ENCODE results near the gene EXOC6. TPM values are rescaled to one million over a fixed set of nuclear protein-coding genes. Genes with fewer than 3 reads are reported as not detected.
"Not testable (repeated sequence)": the region's sequence is repeated elsewhere in the genome, so short reads cannot be mapped to it uniquely, and the experiment has no call there.

EXOC6 gene
- total RNA-seq, 1 experiment from 2014 or later = 6.2 TPM

DNA sequence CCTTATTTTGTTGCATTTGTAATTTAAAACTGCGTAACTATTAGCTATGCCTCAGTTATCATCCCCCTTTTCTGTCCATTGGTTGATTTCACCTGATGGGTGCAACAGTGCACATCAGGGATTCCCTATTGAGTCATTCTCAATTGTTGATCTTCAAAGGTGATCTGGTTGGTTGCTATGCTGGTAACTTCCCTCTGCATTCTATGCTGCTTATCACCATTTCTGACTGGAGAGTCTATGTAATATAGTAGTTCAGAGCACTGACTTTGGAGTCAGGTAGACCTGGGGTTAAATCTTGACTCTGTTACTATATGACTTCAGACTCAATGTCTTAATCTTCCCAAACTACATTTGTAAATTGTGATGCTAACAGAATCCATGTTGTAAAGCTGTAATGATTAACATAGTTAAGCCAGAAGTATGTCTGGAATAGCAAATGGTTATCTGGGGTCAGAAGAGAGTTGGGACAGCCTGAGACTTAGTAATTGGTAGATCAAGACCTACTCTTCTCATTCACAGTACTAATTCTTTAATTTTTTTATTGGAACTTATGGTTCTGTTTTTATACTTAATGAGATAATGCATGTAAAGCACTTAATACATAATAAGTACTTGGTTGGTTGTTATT is 38.1 kb downstream of the EXOC6 start:
- no peaks in the 10 kb centered on the region for H3K36me3 ChIP-seq (replicated peaks; ENCODE audit: control insufficient read depth, insufficient read depth, low read length)

GRCh38 chr10:92890471-92890870 is 42.2 kb downstream of the EXOC6 start:
- no peak overlapping the region for H3K4me3 ChIP-seq (ENCODE audit: insufficient read depth, low read depth, low read length)
- no peaks in the 10 kb centered on the region for H3K27me3 ChIP-seq (ENCODE audit: control insufficient read depth, insufficient read depth, low read length)
- no peaks in the 10 kb centered on the region for H3K36me3 ChIP-seq (replicated peaks; ENCODE audit: control insufficient read depth, insufficient read depth, low read length)
- no peak for DNase-seq

More for the DNA sequence above, 38.1 kb downstream of the EXOC6 start:
- H3K27me3 ChIP-seq (ENCODE audit: control insufficient read depth, insufficient read depth, low read length) = no peaks in the 10 kb centered on the region
- H3K4me3 ChIP-seq (ENCODE audit: insufficient read depth, low read depth, low read length) = no peak overlapping the region
- DNase-seq = no peak

- Histone ChIP-seq H3K36me3 (replicated peaks; ENCODE audit: control insufficient read depth, insufficient read depth, low read length) (no peaks in the 10 kb centered on the region), H3K27me3 (ENCODE audit: control insufficient read depth, insufficient read depth, low read length) (no peaks in the 10 kb centered on the region), H3K4me3 (ENCODE audit: insufficient read depth, low read depth, low read length) (no peak overlapping the region)
- no peak for DNase-seq
Measured at GRCh38 chr10:92891885-92892690, 43.8 kb downstream of the EXOC6 start.

GRCh38 chr10:92892691-92893054 is 44.4 kb downstream of the EXOC6 start:
- no peak for DNase-seq
- no peaks in the 10 kb centered on the region for H3K27me3 ChIP-seq (ENCODE audit: control insufficient read depth, insufficient read depth, low read length)
- no peak overlapping the region for H3K4me3 ChIP-seq (ENCODE audit: insufficient read depth, low read depth, low read length)
- no peaks in the 10 kb centered on the region for H3K36me3 ChIP-seq (replicated peaks; ENCODE audit: control insufficient read depth, insufficient read depth, low read length)

GRCh38 chr10:92894081-92894655 is 45.8 kb downstream of the EXOC6 start:
- no peak for DNase-seq
- no peaks in the 10 kb centered on the region for H3K36me3 ChIP-seq (replicated peaks; ENCODE audit: control insufficient read depth, insufficient read depth, low read length)
- no peak overlapping the region for H3K4me3 ChIP-seq (ENCODE audit: insufficient read depth, low read depth, low read length)

DNA sequence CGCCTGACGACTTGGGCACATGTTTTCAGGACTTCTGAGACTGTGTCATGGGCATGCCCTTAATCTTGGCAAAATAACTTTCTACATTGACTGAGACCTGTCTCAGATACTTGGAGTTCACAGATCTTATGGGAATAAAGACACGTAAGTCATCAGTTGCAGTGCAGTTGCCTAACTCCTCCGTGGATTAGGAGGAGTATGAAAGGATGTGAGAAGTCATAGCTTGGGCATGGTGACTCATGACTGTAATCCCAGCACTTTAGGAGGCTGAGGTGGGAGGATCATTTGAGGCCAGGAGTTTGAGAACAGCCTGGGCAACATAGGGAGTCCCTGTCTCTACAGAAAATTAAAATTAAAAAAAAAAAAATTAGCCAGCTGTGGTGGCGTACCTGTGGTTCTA is 49.6 kb downstream of the EXOC6 start:
- no peak for DNase-seq
- Histone ChIP-seq H3K27me3 (ENCODE audit: control insufficient read depth, insufficient read depth, low read length) (no peaks in the 10 kb centered on the region), H3K4me3 (ENCODE audit: insufficient read depth, low read depth, low read length) (no peak overlapping the region), H3K36me3 (replicated peaks; ENCODE audit: control insufficient read depth, insufficient read depth, low read length) (no peaks in the 10 kb centered on the region)

More at GRCh38 chr10:92894081-92894655, 45.8 kb downstream of the EXOC6 start:
- no peaks in the 10 kb centered on the region for H3K27me3 ChIP-seq (ENCODE audit: control insufficient read depth, insufficient read depth, low read length)

GRCh38 chr10:92901819-92902251 is 53.5 kb downstream of the EXOC6 start:
- no peak for DNase-seq
- Histone ChIP-seq H3K4me3 (ENCODE audit: insufficient read depth, low read depth, low read length) (no peak overlapping the region), H3K27me3 (ENCODE audit: control insufficient read depth, insufficient read depth, low read length) (no peaks in the 10 kb centered on the region), H3K36me3 (replicated peaks; ENCODE audit: control insufficient read depth, insufficient read depth, low read length) (no peaks in the 10 kb centered on the region)

GRCh38 chr10:92903633-92904032 is 55.3 kb downstream of the EXOC6 start:
- Histone ChIP-seq H3K4me3 (ENCODE audit: insufficient read depth, low read depth, low read length) (no peak overlapping the region), H3K36me3 (replicated peaks; ENCODE audit: control insufficient read depth, insufficient read depth, low read length) (no peaks in the 10 kb centered on the region)
- no peak for DNase-seq

DNA sequence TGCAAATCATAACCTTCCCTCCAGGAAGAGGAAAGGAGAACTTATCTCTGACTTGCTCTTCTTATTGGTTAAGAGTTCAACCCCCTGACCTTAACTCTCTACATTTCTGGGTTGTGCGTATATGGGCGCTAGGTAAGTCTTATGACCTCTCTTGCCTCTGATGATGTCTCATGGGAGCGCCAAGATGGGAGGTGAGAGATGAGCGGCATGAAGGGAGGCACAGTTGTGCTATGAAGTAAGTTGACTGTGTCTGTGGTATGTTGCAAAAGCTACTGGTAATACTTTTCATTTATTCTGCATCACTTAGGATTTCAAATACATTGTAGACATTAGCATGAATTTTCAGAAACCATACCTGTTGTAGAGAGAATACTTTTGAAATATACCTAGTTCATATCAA is 59.0 kb downstream of the EXOC6 start:
- Histone ChIP-seq H3K36me3 (replicated peaks; ENCODE audit: control insufficient read depth, insufficient read depth, low read length) (no peaks in the 10 kb centered on the region), H3K4me3 (ENCODE audit: insufficient read depth, low read depth, low read length) (no peak overlapping the region), H3K27me3 (ENCODE audit: control insufficient read depth, insufficient read depth, low read length) (no peaks in the 10 kb centered on the region)
- no peak for DNase-seq

More at GRCh38 chr10:92903633-92904032, 55.3 kb downstream of the EXOC6 start:
- H3K27me3 ChIP-seq (ENCODE audit: control insufficient read depth, insufficient read depth, low read length) = no peaks in the 10 kb centered on the region

GRCh38 chr10:92912631-92913030 is 64.3 kb downstream of the EXOC6 start:
- not testable (repeated sequence) for H3K27me3 ChIP-seq (ENCODE audit: control insufficient read depth, insufficient read depth, low read length)

DNA sequence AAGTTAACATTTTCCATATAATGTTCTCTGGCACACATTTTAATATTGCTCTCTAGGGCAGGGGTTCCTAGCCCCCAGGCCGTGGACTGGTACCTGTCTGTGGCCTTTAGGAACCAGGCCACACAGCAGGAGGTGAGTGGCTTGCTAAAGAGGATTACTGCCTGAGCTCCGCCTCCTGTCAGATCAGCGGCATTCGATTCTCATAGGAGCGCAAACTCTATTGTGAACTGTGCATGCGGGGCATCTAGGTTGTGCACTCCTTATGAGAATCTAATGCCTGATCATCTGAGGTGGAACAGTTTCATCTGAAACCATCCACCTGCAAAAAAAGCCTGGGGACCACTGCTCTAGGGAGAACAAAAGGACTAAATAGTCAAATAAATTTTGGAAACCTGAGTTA is 65.7 kb downstream of the EXOC6 start:
- no peak overlapping the region for H3K4me3 ChIP-seq (ENCODE audit: insufficient read depth, low read depth, low read length)
- H3K27me3 ChIP-seq (ENCODE audit: control insufficient read depth, insufficient read depth, low read length) = no peaks in the 10 kb centered on the region
- no peak for DNase-seq
- H3K36me3 ChIP-seq (replicated peaks; ENCODE audit: control insufficient read depth, insufficient read depth, low read length) = no peaks in the 10 kb centered on the region

More at GRCh38 chr10:92912631-92913030, 64.3 kb downstream of the EXOC6 start:
- not testable (repeated sequence) for DNase-seq; H3K36me3 ChIP-seq (replicated peaks; ENCODE audit: control insufficient read depth, insufficient read depth, low read length); H3K4me3 ChIP-seq (ENCODE audit: insufficient read depth, low read depth, low read length)

DNA sequence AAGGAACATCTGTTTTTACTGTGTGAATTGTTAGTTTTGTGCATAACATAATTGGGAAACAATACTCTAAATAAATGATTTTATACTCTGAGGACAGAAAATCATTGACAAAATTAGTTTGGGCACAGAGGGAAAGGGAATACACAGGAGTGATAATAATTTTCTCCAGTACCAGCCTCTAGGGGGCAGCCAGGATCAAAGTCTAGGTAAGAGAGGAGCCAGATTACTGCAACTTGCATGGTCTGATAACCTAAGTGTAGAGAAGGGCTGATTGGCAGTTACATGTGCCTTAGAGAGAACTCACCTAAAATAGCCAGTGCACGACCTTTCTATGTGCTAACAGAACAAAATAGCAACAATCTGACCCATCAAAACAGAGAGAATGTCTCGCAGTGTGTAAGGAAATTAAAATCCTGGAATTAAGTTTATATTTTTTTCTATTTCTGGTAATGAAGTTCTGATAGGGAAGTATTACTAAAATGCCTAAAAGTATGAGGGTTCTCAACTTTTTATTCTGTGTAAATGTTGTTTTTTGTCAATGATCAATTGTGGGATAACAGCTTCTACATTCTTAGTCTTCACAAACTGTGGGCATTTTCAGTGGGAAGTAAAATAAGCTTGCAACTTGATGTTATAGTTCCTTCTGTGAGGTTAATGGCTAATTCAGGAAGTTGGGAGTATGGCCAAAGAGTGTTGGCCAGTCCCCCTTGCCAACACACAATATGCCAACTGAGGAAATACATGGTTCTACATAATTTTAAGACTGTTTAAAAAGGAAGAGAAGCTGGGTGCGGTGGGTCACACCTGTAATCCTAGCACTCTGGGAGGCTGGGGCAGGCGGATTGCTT is 66.4 kb downstream of the EXOC6 start:
- peak; percentile 13 for DNase-seq
- no peak overlapping the region for H3K4me3 ChIP-seq (ENCODE audit: insufficient read depth, low read depth, low read length)
- H3K27me3 ChIP-seq (ENCODE audit: control insufficient read depth, insufficient read depth, low read length) = no peaks in the 10 kb centered on the region
- H3K36me3 ChIP-seq (replicated peaks; ENCODE audit: control insufficient read depth, insufficient read depth, low read length) = no peaks in the 10 kb centered on the region

DNA sequence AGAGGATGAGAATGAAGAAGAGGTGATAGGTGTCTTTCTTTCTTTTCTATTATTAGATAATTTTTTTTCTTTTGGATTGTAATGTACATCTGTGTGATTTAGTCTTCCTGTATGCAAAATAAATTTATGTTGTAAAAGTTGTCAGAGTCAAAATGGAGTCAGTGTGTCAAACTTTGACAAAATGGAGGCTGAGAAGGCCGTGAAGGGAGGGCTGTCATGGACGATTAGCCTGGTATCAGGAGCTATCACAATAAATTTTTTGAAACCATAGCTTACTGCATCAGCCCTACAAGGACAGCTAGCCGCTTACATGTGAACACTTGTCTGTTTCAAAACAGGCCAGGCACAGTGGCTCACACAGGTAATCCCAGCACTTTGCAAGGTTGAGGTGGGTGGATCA is 67.6 kb downstream of the EXOC6 start:
- no peak for DNase-seq
- no peaks in the 10 kb centered on the region for H3K36me3 ChIP-seq (replicated peaks; ENCODE audit: control insufficient read depth, insufficient read depth, low read length)
- no peak overlapping the region for H3K4me3 ChIP-seq (ENCODE audit: insufficient read depth, low read depth, low read length)
- no peaks in the 10 kb centered on the region for H3K27me3 ChIP-seq (ENCODE audit: control insufficient read depth, insufficient read depth, low read length)

GRCh38 chr10:92916433-92916832 is 68.1 kb downstream of the EXOC6 start:
- Histone ChIP-seq H3K27me3 (ENCODE audit: control insufficient read depth, insufficient read depth, low read length) (no peaks in the 10 kb centered on the region), H3K36me3 (replicated peaks; ENCODE audit: control insufficient read depth, insufficient read depth, low read length) (no peaks in the 10 kb centered on the region), H3K4me3 (ENCODE audit: insufficient read depth, low read depth, low read length) (no peak overlapping the region)
- peak; percentile 5 for DNase-seq

Measured in H7 (cell line).